ENCODE results near the gene SLC17A8. TPM values are rescaled to one million over a fixed set of nuclear protein-coding genes. Genes with fewer than 3 reads are reported as not detected.

Gene SLC17A8
- total and polyA plus RNA-seq, 2 donors (not counting 3 experiments of a cell fraction or from before 2014, with no cell fraction given): not detected

DNA sequence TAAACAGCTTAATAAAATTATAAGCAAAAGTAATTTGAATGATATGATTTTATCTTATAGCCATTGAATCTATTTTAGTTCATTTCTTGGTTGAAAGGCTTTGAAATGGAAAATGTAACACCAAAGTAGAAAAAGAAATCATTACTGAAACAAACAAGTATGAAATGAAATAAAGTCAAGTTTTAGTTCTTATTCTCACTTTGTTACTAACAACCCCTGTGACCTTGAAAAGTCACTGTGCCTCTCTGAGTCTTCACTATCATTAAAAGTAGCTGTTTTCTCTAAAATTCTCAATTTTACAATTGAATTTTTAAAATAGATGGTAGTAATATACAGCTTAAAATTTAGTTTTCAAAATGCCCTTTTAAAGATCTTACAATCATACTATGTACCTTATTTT, 32.4 kb upstream of the SLC17A8 start:
- no peak overlapping the region for H3K4me2 ChIP-seq (ENCODE audit: insufficient read depth, low read length)
- no peaks in the 10 kb centered on the region for H3K4me1 ChIP-seq (ENCODE audit: control insufficient read depth, extremely low read depth, insufficient read depth, low read length)
- no peak for DNase-seq (ENCODE audit: low read depth, low spot score)
- intact Hi-C loops (cut with micrococcal nuclease) (loop anchor here (10.0 kb wide), 1 partner anchor 270 kb away; no protein-coding TSS in a partner anchor), dilution Hi-C loops (cut with MboI; ENCODE audit: extremely low pct_ligation_motif_present, low sequenced_read_pairs) (no loop called here)
- peaks cover 0 to under 1% of the 10 kb centered on the region in 2 experiments for H3K36me3 ChIP-seq (ENCODE audit: control insufficient read depth in 2 of 2, extremely low read depth in 1 of 2, insufficient read depth in 2 of 2, low read length in 2 of 2)
- no peaks in the 10 kb centered on the region for H3K79me2 ChIP-seq (ENCODE audit: control insufficient read depth, insufficient read depth, low read length)
- POLR2A ChIA-PET: no interaction called here
- no peak for FAIRE-seq
- BruUV-seq (replicated peaks): no TSS peak
- no peak for TF ChIP-seq FOS (IDR thresholded peaks at IDR 0.05; ENCODE audit: borderline replicate concordance, insufficient read depth, low read length)
- TF ChIP-seq, protein P1, sequence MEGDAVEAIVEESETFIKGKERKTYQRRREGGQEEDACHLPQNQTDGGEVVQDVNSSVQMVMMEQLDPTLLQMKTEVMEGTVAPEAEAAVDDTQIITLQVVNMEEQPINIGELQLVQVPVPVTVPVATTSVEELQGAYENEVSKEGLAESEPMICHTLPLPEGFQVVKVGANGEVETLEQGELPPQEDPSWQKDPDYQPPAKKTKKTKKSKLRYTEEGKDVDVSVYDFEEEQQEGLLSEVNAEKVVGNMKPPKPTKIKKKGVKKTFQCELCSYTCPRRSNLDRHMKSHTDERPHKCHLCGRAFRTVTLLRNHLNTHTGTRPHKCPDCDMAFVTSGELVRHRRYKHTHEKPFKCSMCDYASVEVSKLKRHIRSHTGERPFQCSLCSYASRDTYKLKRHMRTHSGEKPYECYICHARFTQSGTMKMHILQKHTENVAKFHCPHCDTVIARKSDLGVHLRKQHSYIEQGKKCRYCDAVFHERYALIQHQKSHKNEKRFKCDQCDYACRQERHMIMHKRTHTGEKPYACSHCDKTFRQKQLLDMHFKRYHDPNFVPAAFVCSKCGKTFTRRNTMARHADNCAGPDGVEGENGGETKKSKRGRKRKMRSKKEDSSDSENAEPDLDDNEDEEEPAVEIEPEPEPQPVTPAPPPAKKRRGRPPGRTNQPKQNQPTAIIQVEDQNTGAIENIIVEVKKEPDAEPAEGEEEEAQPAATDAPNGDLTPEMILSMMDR (IDR thresholded peaks at IDR 0.05; ENCODE audit: extremely low read depth in 1 of 2, insufficient read depth in 1 of 2, low read depth in 1 of 2, low read length in 2 of 2): no peak
- no peak for TF ChIP-seq MAX (IDR thresholded peaks at IDR 0.05; ENCODE audit: insufficient read depth, insufficient read length)
- no peak for TF ChIP-seq GATA2 (IDR thresholded peaks at IDR 0.05; ENCODE audit: insufficient read depth, insufficient read length, low read depth, low read length)
- TF ChIP-seq EZH2 (IDR thresholded peaks at IDR 0.05; ENCODE audit: borderline replicate concordance, low read depth, low read length, severe bottlenecking): no peak
- TF ChIP-seq POLR2AphosphoS5 (IDR thresholded peaks at IDR 0.05; ENCODE audit: insufficient read depth, low read depth, low read length): no peak
- no peak for TF ChIP-seq POLR2A (IDR thresholded peaks at IDR 0.05; ENCODE audit: low read depth, low read length)
- TF ChIP-seq JUN (IDR thresholded peaks at IDR 0.05; ENCODE audit: borderline replicate concordance, insufficient read depth, insufficient read length, low read depth): no peak
- no peak for TF ChIP-seq MYC (IDR thresholded peaks at IDR 0.05; ENCODE audit: low read depth, low read length)
- H4K20me1 ChIP-seq (replicated peaks; ENCODE audit: control insufficient read depth, extremely low read depth, insufficient read depth, low read length): no peaks in the 10 kb centered on the region
- no peak overlapping the region for H3K27ac ChIP-seq (ENCODE audit: insufficient read depth, low read depth, low read length)
- no peaks in the 10 kb centered on the region for H3K9me1 ChIP-seq (replicated peaks; ENCODE audit: control insufficient read depth, extremely low read depth, insufficient read depth, low read length)
- no peak overlapping the region for H3K4me3 ChIP-seq (replicated peaks in 1 of 3; ENCODE audit: insufficient read depth in 1 of 3, low read depth in 1 of 3, low read length in 3 of 3)
- H2AFZ ChIP-seq (ENCODE audit: low read depth, low read length): no peak overlapping the region
- H3K9me3 ChIP-seq (replicated peaks; ENCODE audit: control insufficient read depth, insufficient read depth, low read length): no peaks in the 10 kb centered on the region
- no peak overlapping the region for H3K9ac ChIP-seq (replicated peaks; ENCODE audit: extremely low read depth, insufficient read depth, low read length)
- H3K27me3 ChIP-seq (ENCODE audit: control insufficient read depth in 2 of 2, insufficient read depth in 2 of 2, low read length in 2 of 2): no peaks in the 10 kb centered on the region
- CTCF ChIA-PET: no interaction called here

Data from endothelial cell of umbilical vein (primary cell).